Type B pancreatic cell (in vitro differentiated cells): ENCODE measurements around the gene CRY1. TPM values are rescaled to one million over a fixed set of nuclear protein-coding genes. Genes with fewer than 3 reads are reported as not detected.

Experiments used
- DNase-seq: peaks from one replicate; pipeline ENCODE4 v3.0.0; 2021; ENCODE audit warnings: mixed read lengths; ENCODE audit not compliant: unreplicated experiment; ENCODE audit errors: extremely low spot score
- H3K27ac Mint-ChIP-seq: 2 replicates; pipeline ENCODE4 v1.8.0; 2021; ENCODE audit warnings: mild to moderate bottlenecking, mixed read lengths
- H3K27me3 Mint-ChIP-seq: 2 replicates; pipeline ENCODE4 v1.8.0; 2021; ENCODE audit warnings: mixed read lengths
- H3K36me3 Mint-ChIP-seq: 2 replicates; pipeline ENCODE4 v1.8.0; 2021; ENCODE audit warnings: mixed read lengths
- H3K4me1 Mint-ChIP-seq: one replicate; pipeline ENCODE4 v1.8.0; 2021; ENCODE audit warnings: mixed read lengths; ENCODE audit not compliant: unreplicated experiment
- H3K4me3 Mint-ChIP-seq: 2 replicates; pipeline ENCODE4 v1.8.0; 2021; ENCODE audit warnings: mild to moderate bottlenecking, mixed read lengths
- H3K9me3 Mint-ChIP-seq: 2 replicates; pipeline ENCODE4 v1.8.0; 2021; ENCODE audit warnings: mixed read lengths
- total RNA-seq: library from RNA; stranded (reverse); gene quantifications from 2 replicates; pipeline ENCODE4 v1.2.1, GENCODE V29; 2021; ENCODE audit warnings: low replicate concordance
- TF ChIP-seq, protein P1 (sequence below): fragments of 200-600 bp; sonication (generic); conservative IDR thresholded peaks from 2 replicates; pipeline ENCODE4 v1.5.0; 2021; ENCODE audit warnings: antibody characterized with exemption, mild to moderate bottlenecking

The CRY1 gene
- total RNA-seq, 1 donor from 2014 or later: 23.9 TPM

GRCh38 chr12:106960443-106960842 lies 132.9 kb downstream of the CRY1 start:
- TF ChIP-seq, protein P1, sequence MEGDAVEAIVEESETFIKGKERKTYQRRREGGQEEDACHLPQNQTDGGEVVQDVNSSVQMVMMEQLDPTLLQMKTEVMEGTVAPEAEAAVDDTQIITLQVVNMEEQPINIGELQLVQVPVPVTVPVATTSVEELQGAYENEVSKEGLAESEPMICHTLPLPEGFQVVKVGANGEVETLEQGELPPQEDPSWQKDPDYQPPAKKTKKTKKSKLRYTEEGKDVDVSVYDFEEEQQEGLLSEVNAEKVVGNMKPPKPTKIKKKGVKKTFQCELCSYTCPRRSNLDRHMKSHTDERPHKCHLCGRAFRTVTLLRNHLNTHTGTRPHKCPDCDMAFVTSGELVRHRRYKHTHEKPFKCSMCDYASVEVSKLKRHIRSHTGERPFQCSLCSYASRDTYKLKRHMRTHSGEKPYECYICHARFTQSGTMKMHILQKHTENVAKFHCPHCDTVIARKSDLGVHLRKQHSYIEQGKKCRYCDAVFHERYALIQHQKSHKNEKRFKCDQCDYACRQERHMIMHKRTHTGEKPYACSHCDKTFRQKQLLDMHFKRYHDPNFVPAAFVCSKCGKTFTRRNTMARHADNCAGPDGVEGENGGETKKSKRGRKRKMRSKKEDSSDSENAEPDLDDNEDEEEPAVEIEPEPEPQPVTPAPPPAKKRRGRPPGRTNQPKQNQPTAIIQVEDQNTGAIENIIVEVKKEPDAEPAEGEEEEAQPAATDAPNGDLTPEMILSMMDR: no peak
- DNase-seq: no peak
- Mint-ChIP-seq H3K9me3 (no peaks in the 10 kb centered on the region), H3K4me3 (no peak overlapping the region), H3K27me3 (peaks cover 3% of the 10 kb centered on the region), H3K4me1 (peaks cover 45% of the 10 kb centered on the region), H3K36me3 (peaks cover 24% of the 10 kb centered on the region), H3K27ac (peak overlapping the region; percentile 33)

GRCh38 chr12:106957583-106957982 lies 135.8 kb downstream of the CRY1 start:
- Mint-ChIP-seq H3K4me1 (peaks cover 30% of the 10 kb centered on the region), H3K27ac (peak overlapping the region; percentile 98), H3K36me3 (peaks cover 12% of the 10 kb centered on the region), H3K4me3 (peak overlapping the region; percentile 100), H3K27me3 (peaks cover 3% of the 10 kb centered on the region), H3K9me3 (no peaks in the 10 kb centered on the region)
- TF ChIP-seq, protein P1: no peak
- DNase-seq: no peak

- Mint-ChIP-seq H3K27me3 (peaks cover 12% of the 10 kb centered on the region), H3K27ac (peak overlapping the region; percentile 98), H3K4me3 (peak overlapping the region; percentile 100), H3K9me3 (no peaks in the 10 kb centered on the region), H3K4me1 (peaks cover 21% of the 10 kb centered on the region), H3K36me3 (peaks cover 12% of the 10 kb centered on the region)
- TF ChIP-seq, protein P1: peak; percentile 27
- no peak for DNase-seq
Measured at GRCh38 chr12:106956048-106956578, 137.2 kb downstream of the CRY1 start.

- peak; percentile 97 for DNase-seq
- Mint-ChIP-seq H3K27ac (peak within 1 kb of the TSS; percentile 98), H3K4me1 (peaks cover 15% of the 10 kb centered on the region), H3K4me3 (peak within 1 kb of the TSS; percentile 100), H3K27me3 (peaks cover 16% of the 10 kb centered on the region), H3K36me3 (peaks cover 7% of the 10 kb centered on the region), H3K9me3 (no peaks in the 10 kb centered on the region)
- TF ChIP-seq, protein P1: no peak
Measured at GRCh38 chr12:106955377-106956047, 137.8 kb downstream of the CRY1 start, which contains the start of gene TMEM263. TSS of gene TMEM263 (plus strand) at chr12:106955907. CDS start at chr12:106967117, 11,210 bp downstream.

DNA sequence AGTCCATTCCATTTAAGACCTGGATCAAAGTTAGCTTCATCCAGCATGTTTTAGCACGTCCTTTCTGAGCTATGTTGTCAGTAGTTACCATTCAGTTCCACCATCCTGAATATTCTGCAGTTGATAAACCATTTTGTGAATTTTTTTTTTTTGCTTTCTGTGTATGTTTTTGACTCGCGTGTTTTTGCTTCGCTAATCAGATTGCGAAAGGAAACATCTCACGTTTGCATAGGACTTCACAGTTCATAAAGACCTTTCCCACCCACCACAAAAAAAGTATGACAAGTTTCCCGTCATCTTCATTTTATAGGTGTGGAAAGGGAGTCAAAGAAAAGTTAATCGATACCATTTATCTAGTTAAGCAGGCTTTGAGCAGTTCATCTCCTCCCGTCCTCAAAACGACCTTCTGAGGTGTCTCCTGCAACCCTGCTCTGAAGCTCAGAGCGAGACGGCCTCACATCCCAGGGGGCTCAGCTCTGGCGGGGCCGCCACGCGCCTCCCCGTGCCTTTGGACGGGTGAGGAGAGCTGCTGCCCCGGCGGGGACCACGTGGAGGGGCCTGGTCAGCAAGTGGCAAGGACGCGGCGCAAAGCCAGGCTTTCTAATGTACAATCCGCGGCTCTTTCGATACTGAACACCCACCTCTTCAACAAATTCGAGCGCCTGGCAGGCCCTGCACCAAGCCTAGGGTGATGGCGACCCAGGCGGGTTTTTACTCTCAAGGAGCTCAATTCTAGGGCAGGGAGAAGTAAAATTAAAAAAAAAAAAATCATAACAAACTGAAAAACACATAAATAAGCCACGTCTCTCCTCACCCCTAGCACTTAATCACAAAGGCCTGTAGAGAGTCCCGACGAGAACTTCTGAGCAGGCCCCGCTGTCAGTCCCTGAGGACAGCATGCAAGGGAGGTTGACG lies 138.6 kb downstream of the CRY1 start:
- Mint-ChIP-seq H3K27me3 (peaks cover 24% of the 10 kb centered on the region), H3K27ac (peak overlapping the region; percentile 92), H3K9me3 (no peaks in the 10 kb centered on the region), H3K36me3 (peaks cover 7% of the 10 kb centered on the region), H3K4me1 (peaks cover 14% of the 10 kb centered on the region), H3K4me3 (peak overlapping the region; percentile 93)
- TF ChIP-seq, protein P1: no peak
- no peak for DNase-seq
